GM12878 (cell line): ENCODE results near the gene PISD. TPM values are rescaled to one million over a fixed set of nuclear protein-coding genes. Genes with fewer than 3 reads are reported as not detected.

Source experiments
- ATAC-seq: fragments of 200-7000 bp; cut with Tn5 transposase; 3 replicates; pipeline ENCODE4 v1.9.1; 2020; ENCODE audit warnings: mild to moderate bottlenecking, moderate library complexity
- BruUV-seq: library from RNA; stranded (reverse); fragments of 400-500 nt; replicated peaks from 2 replicates; lab custom pipeline; 2021; lab: Mats Ljungman, UMichigan
- CTCF ChIA-PET: fragments of 300-600 bp; sonication (Branson Sonifier 250); formaldehyde crosslinking; extraction: SDS; loops from one replicate; lab custom pipeline; 2021; ENCODE audit warnings: inconsistent platforms; lab: Yijun Ruan, JAX
- POLR2A ChIA-PET: fragments of 350-600 bp; formaldehyde crosslinking; extraction: SDS; loops from one replicate; lab custom pipeline; 2021; ENCODE audit warnings: inconsistent platforms; lab: Charles Lee
- RAD21 ChIA-PET: fragments of 300-600 bp; sonication (Branson Sonifier 250); formaldehyde crosslinking; loops from one replicate; lab custom pipeline; 2023; ENCODE audit warnings: antibody characterized with exemption; ENCODE audit not compliant: unreplicated experiment; lab: Charles Lee
- SMC1A ChIA-PET: fragments of 300-600 bp; sonication (Branson Sonifier 250); formaldehyde crosslinking; loops from one replicate; lab custom pipeline; 2023; ENCODE audit not compliant: unreplicated experiment, uncharacterized antibody; lab: Charles Lee
- DNase-seq: peaks from one replicate; pipeline ENCODE4 v3.0.0-alpha.2; 2011; ENCODE audit warnings: low read depth, low spot score
- FAIRE-seq: peaks from 3 replicates; lab custom pipeline; 2011; peaks lifted over from hg19 to GRCh38; lab: Jason Lieb, UNC
- H2AFZ ChIP-seq: 2 replicates; pipeline ENCODE4 v1.6.0; 2011; ENCODE audit warnings: low read depth, low read length, control low read depth; ENCODE audit not compliant: control insufficient read depth
- H3K27ac ChIP-seq: 2 replicates; pipeline ENCODE4 v1.5.1; 2011; ENCODE audit warnings: control low read depth; ENCODE audit not compliant: control insufficient read depth, insufficient read depth
- H3K27me3 ChIP-seq, 2 experiments: replicated peaks in 1 of 2; 2 replicates each; pipeline versions ENCODE4 v1.6.0 to v1.6.1; 2011; ENCODE audit warnings: low read length in 1 of 2; ENCODE audit not compliant: control insufficient read depth in 2 of 2, insufficient read depth in 2 of 2
- H3K36me3 ChIP-seq, 2 experiments: 2 replicates each; pipeline ENCODE4 v1.5.1; 2011; ENCODE audit warnings: low read length in 1 of 2; ENCODE audit not compliant: control insufficient read depth in 2 of 2, insufficient read depth in 2 of 2
- H3K4me1 ChIP-seq: 2 replicates; pipeline ENCODE4 v1.6.1; 2011; ENCODE audit warnings: mild to moderate bottlenecking, low read length, moderate library complexity, mixed read lengths; ENCODE audit not compliant: control insufficient read depth, insufficient read depth
- H3K4me2 ChIP-seq: 2 replicates; pipeline ENCODE4 v1.6.0; 2011; ENCODE audit warnings: control low read depth; ENCODE audit not compliant: control insufficient read depth, insufficient read depth
- H3K4me3 ChIP-seq: fragments of 200-600 bp; sonication (generic); 2 replicates; pipeline ENCODE4 v1.5.1; 2016
- H3K79me2 ChIP-seq: 2 replicates; pipeline ENCODE4 v1.6.0; 2011; ENCODE audit warnings: low read length; ENCODE audit not compliant: control insufficient read depth, insufficient read depth
- H3K9ac ChIP-seq: 2 replicates; pipeline ENCODE4 v1.8.0; 2011; ENCODE audit warnings: low read length, control low read depth, mixed read lengths; ENCODE audit not compliant: control insufficient read depth, insufficient read depth
- H3K9me3 ChIP-seq: replicated peaks from 3 replicates; pipeline ENCODE4 v1.5.1; 2011; ENCODE audit warnings: mild to moderate bottlenecking, low read length; ENCODE audit not compliant: control insufficient read depth, insufficient read depth
- H4K20me1 ChIP-seq: 2 replicates; pipeline ENCODE4 v1.6.0; 2011; ENCODE audit not compliant: control insufficient read depth, insufficient read depth
- CBFB ChIP-seq: IDR thresholded peaks from 2 replicates; pipeline ENCODE4 v1.6.1; 2016; ENCODE audit warnings: antibody characterized with exemption, low read depth
- CBX5 ChIP-seq: sonication (generic); IDR thresholded peaks from 2 replicates; pipeline ENCODE4 v1.6.1; 2016; ENCODE audit warnings: low read depth, moderate library complexity, mild to moderate bottlenecking, inconsistent platforms
- CHD2 ChIP-seq: IDR thresholded peaks from 2 replicates; pipeline ENCODE4 v1.6.1; 2011; ENCODE audit warnings: low read depth, low read length, improper control_type of control experiment, borderline replicate concordance
- EGR1 ChIP-seq, 2 experiments: IDR thresholded peaks; 1 replicate in 1 of 2; 2 replicates in 1 of 2; pipeline ENCODE4 v1.6.1; 2011 to 2012; ENCODE audit warnings: low read depth in 2 of 2, low read length in 2 of 2, borderline replicate concordance in 1 of 2, mild to moderate bottlenecking in 1 of 2, moderate library complexity in 1 of 2
- EP300 ChIP-seq, 2 experiments: fragments of 150-350 bp in 1 of 2; IDR thresholded peaks; 2 replicates each; pipeline ENCODE4 v1.6.1; 2011 to 2012; ENCODE audit warnings: low read depth in 2 of 2, low read length in 2 of 2, borderline replicate concordance in 1 of 2, improper control_type of control experiment in 1 of 2, inconsistent platforms in 1 of 2; ENCODE audit not compliant: control insufficient read depth in 1 of 2
- FOS ChIP-seq: IDR thresholded peaks from 3 replicates; pipeline ENCODE4 v1.6.1; 2011; ENCODE audit warnings: borderline replicate concordance; ENCODE audit not compliant: insufficient read length; ENCODE audit errors: extremely low read depth
- FOXM1 ChIP-seq: IDR thresholded peaks from 2 replicates; pipeline ENCODE4 v1.6.1; 2012; ENCODE audit warnings: low read depth, mild to moderate bottlenecking, inconsistent platforms, low read length, moderate library complexity
- GABPA ChIP-seq: IDR thresholded peaks from 2 replicates; pipeline ENCODE4 v1.6.1; 2014; ENCODE audit warnings: antibody characterized with exemption, low read depth, mild to moderate bottlenecking, inconsistent platforms
- HDGF ChIP-seq: fragments of 450-650 bp; IDR thresholded peaks from 2 replicates; pipeline ENCODE4 v1.6.1; 2016; ENCODE audit warnings: antibody characterized with exemption
- IRF5 ChIP-seq: fragments of 450-650 bp; IDR thresholded peaks from 2 replicates; pipeline ENCODE4 v1.6.1; 2017; ENCODE audit warnings: borderline replicate concordance
- NBN ChIP-seq: fragments of 450-650 bp; IDR thresholded peaks from 2 replicates; pipeline ENCODE4 v1.6.1; 2016
- TAF1 ChIP-seq: IDR thresholded peaks from 2 replicates; pipeline ENCODE4 v1.6.1; 2011; ENCODE audit warnings: mild to moderate bottlenecking, low read depth, low read length, borderline replicate concordance
- TCF3 ChIP-seq: IDR thresholded peaks from 2 replicates; pipeline ENCODE4 v1.6.1; 2012; ENCODE audit warnings: low read depth, mild to moderate bottlenecking, low read length, borderline replicate concordance; ENCODE audit not compliant: insufficient read depth
- ZBTB11 ChIP-seq: fragments of 450-650 bp; formaldehyde crosslinking; IDR thresholded peaks from 2 replicates; pipeline ENCODE4 v1.5.0; 2022; ENCODE audit warnings: mild to moderate bottlenecking, missing genetic modification characterization
- ZNF622 ChIP-seq: fragments of 450-650 bp; IDR thresholded peaks from 2 replicates; pipeline ENCODE4 v1.6.1; 2017; ENCODE audit warnings: mild to moderate bottlenecking, inconsistent platforms
- WGBS: methylation state at CpG from one replicate; pipeline ENCODE4 v1.1.6; 2016; ENCODE audit warnings: low lambda C conversion rate; ENCODE audit not compliant: insufficient replicate concordance, insufficient coverage; ENCODE audit errors: missing lambda C conversion rate; 5-methylcytosine and 5-hydroxymethylcytosine counted together
- in situ Hi-C: fragments of 300-500 bp; cut with MboI; formaldehyde crosslinking; loops from 9 replicates; pipeline ENCODE4 v1.14.3; 2018; ENCODE audit warnings: mixed read lengths
- intact Hi-C: fragments of 100-400 bp; cut with micrococcal nuclease; formaldehyde crosslinking; loops from one replicate; pipeline ENCODE4 v1.14.2; 2022; ENCODE audit not compliant: unreplicated experiment
- polyA plus RNA-seq, 11 experiments: library from polyadenylated mRNA; depleted of rRNA in 4 of 11; unstranded in 6 of 11; stranded (reverse) in 5 of 11; fragments of >200 nt; fragmentation: Nextera tagmentation in 4 of 11; fragmentation: Illumina TruSeq in 1 of 11; extraction: Ambion mirVana in 4 of 11; extraction: Trizol in 1 of 11; gene quantifications; 1 replicate in 1 of 11; 2 replicates in 10 of 11; pipeline versions ENCODE4 v1.2.1 to v1.2.3, GENCODE V29; 2011 to 2016; ENCODE audit warnings: inconsistent platforms in 2 of 11, missing spikeins in 2 of 11, low read depth in 1 of 11
- total RNA-seq, 4 experiments: library from RNA; depleted of rRNA in 3 of 4; stranded (reverse); fragments of >200 nt in 3 of 4; fragmentation: Illumina TruSeq in 1 of 4; extraction: Trizol in 1 of 4; gene quantifications; 2 replicates each; pipeline versions ENCODE4 v1.2.1 to v1.2.3, GENCODE V29; 2013 to 2021

The PISD gene
- total and polyA plus RNA-seq, 10 of the 15 experiments (the other 5 are each of a cell fraction or from before 2014, with no cell fraction given): 25.8 to 62.7 (median 45.8) TPM

- TF ChIP-seq CHD2: no peak
Measured at GRCh38 chr22:31629741-31630184, 32.3 kb downstream of the PISD start (continued).

- WGBS: 73% methylated on average over 17 of the region's 17 CpGs
- no peak for TF ChIP-seq FOXM1
- TF ChIP-seq ZBTB11 (CRISPR knock-in tag): no peak
- no peak for TF ChIP-seq EP300 (IDR thresholded peaks at IDR 0.05; ENCODE audit: borderline replicate concordance in 1 of 2, control insufficient read depth in 1 of 2, low read depth in 2 of 2, low read length in 2 of 2)
- TF ChIP-seq NBN: 0 out of 2 replicates have a peak, but pooled peaks have one; percentile 16
- TF ChIP-seq CBFB: peak; percentile 16; the same call in 1 of the 2 replicates
- TF ChIP-seq HDGF: peak; percentile 80; the same call in 1 of the 2 replicates
- no peak for TF ChIP-seq ZNF622
- no peak for TF ChIP-seq TCF3
- peak in 1 of 2 experiments; percentile 36; a peak in 1 of 3 replicates for TF ChIP-seq EGR1 (IDR thresholded peaks at IDR 0.05; ENCODE audit: borderline replicate concordance in 1 of 2, low read depth in 2 of 2, low read length in 2 of 2)
- no peak for TF ChIP-seq TAF1
- no peak for TF ChIP-seq GABPA
- no peak for TF ChIP-seq FOS
- no peak for TF ChIP-seq CBX5
- TF ChIP-seq IRF5: no peak
Measured at GRCh38 chr22:31628969-31629708, 32.9 kb downstream of the PISD start.

More at GRCh38 chr22:31628969-31629708, 32.9 kb downstream of the PISD start:
- SMC1A ChIA-PET: interaction anchor here (0.7 to 3.8 kb wide), 2 partner anchors 68 to 177 kb away, joined by 3 to 16 read pairs; no protein-coding TSS in a partner anchor
- FAIRE-seq (no peak), ATAC-seq (no peak), DNase-seq (no peak)
- POLR2A ChIA-PET: interaction anchor here (1.3 kb wide), 2 partner anchors 75 to 138 kb away, joined by 3 to 4 read pairs; no protein-coding TSS in a partner anchor
- Histone ChIP-seq H3K4me1 (peaks cover 24% of the 10 kb centered on the region), H2AFZ (no peak overlapping the region), H3K27me3 (no peaks in the 10 kb centered on the region), H3K27ac (no peak overlapping the region), H3K4me3 (no peak overlapping the region), H3K4me2 (peak overlapping the region; percentile 98; the same call in 1 of the 2 replicates), H3K79me2 (peaks cover 87% of the 10 kb centered on the region), H3K9ac (no peak overlapping the region), H3K9me3 (no peaks in the 10 kb centered on the region), H4K20me1 (peaks cover 13% of the 10 kb centered on the region), H3K36me3 (peaks cover 9 to 39% of the 10 kb centered on the region in 2 experiments)
- TSS peak; percentile 16 for BruUV-seq
- RAD21 ChIA-PET: interaction anchor here (2.3 kb wide), 1 partner anchor 33 kb away, joined by 16 read pairs; the partner anchor contains the start of gene PISD
- in situ Hi-C loops: no loop called here
- CTCF ChIA-PET: interaction anchor here (1.2 to 5.7 kb wide), 2 partner anchors 61 to 70 kb away, joined by 3 to 65 read pairs; no protein-coding TSS in a partner anchor
- intact Hi-C loops: no loop called here
